ENCODE measurements around the gene MAP1S. TPM values are rescaled to one million over a fixed set of nuclear protein-coding genes. Genes with fewer than 3 reads are reported as not detected.
A peak's percentile ranks its signal among the peaks of the same experiment; 100 is the strongest.

MAP1S gene
- total and polyA plus RNA-seq, 8 donors: 28.3 to 82.2 (median 33.1) TPM

DNA sequence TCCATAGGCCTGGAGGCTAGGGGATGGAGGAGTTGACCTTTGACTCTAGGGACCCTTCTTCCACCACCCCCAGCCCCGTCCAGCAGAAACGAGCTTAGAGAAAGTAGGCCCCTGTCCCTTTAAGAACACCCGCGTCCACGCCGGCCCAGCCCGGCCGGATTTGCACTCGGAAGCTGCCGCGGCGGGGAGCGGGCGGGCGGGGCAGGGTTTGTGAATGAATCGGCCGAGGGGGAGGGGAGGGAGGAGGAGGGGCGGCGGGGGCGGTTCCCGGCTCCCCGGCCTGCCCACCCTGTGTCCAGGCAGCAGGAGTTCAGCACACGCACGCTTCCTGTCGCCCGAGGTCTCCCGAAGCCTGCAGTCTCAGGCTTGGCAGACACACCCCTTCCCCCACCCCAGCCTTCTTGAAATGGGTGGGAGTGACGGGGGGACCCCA, 32.7 kb upstream of the MAP1S start:
- H3K36me3 ChIP-seq: no peaks in the 10 kb centered on the region
- H3K27ac ChIP-seq: no peak overlapping the region
- no peak overlapping the region for H3K4me3 ChIP-seq
- ATAC-seq: peak; percentile 36
- TF ChIP-seq, protein P1, sequence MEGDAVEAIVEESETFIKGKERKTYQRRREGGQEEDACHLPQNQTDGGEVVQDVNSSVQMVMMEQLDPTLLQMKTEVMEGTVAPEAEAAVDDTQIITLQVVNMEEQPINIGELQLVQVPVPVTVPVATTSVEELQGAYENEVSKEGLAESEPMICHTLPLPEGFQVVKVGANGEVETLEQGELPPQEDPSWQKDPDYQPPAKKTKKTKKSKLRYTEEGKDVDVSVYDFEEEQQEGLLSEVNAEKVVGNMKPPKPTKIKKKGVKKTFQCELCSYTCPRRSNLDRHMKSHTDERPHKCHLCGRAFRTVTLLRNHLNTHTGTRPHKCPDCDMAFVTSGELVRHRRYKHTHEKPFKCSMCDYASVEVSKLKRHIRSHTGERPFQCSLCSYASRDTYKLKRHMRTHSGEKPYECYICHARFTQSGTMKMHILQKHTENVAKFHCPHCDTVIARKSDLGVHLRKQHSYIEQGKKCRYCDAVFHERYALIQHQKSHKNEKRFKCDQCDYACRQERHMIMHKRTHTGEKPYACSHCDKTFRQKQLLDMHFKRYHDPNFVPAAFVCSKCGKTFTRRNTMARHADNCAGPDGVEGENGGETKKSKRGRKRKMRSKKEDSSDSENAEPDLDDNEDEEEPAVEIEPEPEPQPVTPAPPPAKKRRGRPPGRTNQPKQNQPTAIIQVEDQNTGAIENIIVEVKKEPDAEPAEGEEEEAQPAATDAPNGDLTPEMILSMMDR (IDR thresholded peaks at IDR 0.05): no peak
- peaks cover 0 to 24% of the 10 kb centered on the region in 2 donors for H3K4me1 ChIP-seq
- intact Hi-C loops (cut with DNase I): no loop called here
- peaks cover 24 to 100% of the 10 kb centered on the region in 2 donors for H3K27me3 ChIP-seq
- peak in 1 of 4 donors; percentile 16 for DNase-seq
- H3K9me3 ChIP-seq: no peaks in the 10 kb centered on the region

DNA sequence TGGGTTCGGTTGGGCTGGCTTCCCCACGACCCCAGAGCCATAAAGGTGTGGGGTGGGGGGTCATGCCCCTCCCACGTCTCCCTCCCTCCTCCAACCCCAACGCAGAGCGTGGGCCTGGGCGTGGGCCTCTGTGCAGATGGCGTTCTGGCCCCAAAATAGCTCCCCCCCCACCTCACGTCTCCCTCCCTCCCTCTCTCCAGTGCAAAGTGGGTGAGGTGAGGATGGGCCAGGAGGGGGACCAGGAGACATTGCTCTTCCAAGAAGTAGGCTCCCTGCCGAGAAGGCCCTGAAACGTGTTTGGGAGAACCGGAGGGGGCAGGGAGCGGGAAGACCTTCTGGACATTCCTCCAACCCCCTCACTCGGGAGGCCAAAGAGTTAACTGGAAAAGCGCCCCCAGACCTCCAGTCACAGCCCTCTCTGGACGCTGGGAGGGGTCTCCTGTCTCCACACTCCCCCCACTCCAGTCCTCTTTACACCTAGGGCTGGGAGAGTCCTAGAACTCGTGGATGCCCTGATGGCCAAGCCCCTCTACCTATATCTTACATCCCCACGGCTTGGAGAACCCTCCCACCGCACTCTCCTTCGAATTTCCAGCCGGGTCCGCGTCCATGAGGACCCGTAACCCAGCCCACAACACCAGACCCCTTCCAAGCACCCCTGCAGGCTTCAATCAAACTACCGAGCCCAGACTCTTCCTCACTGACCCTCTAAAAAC, 32.0 kb upstream of the MAP1S start:
- H3K27me3 ChIP-seq: peaks cover 24 to 95% of the 10 kb centered on the region in 2 donors
- no peak overlapping the region for H3K27ac ChIP-seq
- H3K4me3 ChIP-seq: no peak overlapping the region

DNA sequence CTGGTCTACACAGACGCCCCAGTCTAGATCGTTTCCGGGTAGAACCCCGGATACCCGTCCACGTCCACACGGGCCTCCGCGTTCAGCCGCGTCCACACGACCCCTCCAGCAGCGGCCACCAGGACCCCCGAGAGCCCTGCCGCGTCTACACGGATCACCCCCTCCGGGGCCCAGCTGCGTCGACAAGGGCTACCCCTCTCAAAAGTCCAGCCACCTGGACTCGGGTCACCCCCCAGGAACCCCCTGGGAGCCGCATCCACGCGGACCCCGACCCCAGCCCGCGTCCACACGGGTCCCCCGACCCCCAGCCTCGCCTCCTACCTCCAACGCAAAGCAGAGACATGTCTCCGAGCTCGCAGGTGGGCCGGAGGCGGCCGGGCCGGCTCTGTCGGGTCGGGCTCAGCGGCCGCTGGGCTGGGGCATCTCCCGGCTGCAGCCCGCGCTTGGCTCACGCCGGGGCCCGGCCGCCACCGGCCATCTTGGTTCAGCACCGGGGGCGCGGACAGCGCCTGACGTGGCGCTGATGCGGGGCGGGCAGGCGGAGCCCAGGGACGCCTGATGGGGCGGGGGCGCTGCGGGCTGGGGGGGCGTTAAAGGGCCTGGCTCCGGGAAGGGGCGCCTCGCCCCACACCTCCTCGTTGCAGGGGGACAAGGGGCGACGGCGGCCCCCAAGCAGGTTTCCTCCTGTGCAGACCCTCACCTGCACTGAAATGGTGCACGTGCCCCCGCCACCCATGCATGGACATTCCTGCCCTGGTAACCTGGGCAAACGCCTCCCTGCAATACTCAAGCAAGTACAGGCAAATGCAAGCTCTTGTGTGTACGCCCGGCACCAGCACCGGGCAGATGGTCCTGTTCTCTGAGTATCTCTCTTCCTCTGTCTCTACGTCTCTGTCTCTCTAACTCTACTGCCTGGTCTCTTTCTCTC, 31.2 kb upstream of the MAP1S start, which contains the start of gene UNC13A:
Gene UNC13A (minus strand): TSS at position 498 of the 928 bp plus-strand sequence. CDS start 155 bp downstream, at position 343.
- TF ChIP-seq, protein P1 (IDR thresholded peaks at IDR 0.05): no peak
- no peak within 1 kb of the TSS for H3K27ac ChIP-seq
- peaks cover 0 to 23% of the 10 kb centered on the region in 2 donors for H3K4me1 ChIP-seq
- H3K36me3 ChIP-seq: no peaks in the 10 kb centered on the region
- peaks cover 24 to 88% of the 10 kb centered on the region in 2 donors for H3K27me3 ChIP-seq
- intact Hi-C loops (cut with DNase I): no loop called here
- no peak within 1 kb of the TSS for H3K4me3 ChIP-seq
- DNase-seq: peak in 3 of 4 donors; percentile 38 to 73 (median 57)
- H3K9me3 ChIP-seq: no peaks in the 10 kb centered on the region
- peak; percentile 88 for ATAC-seq

More for the DNA sequence above, 32.0 kb upstream of the MAP1S start:
- DNase-seq: no peak
- TF ChIP-seq, protein P1 (IDR thresholded peaks at IDR 0.05): no peak
- no peaks in the 10 kb centered on the region for H3K36me3 ChIP-seq
- intact Hi-C loops (cut with DNase I): no loop called here
- no peaks in the 10 kb centered on the region for H3K9me3 ChIP-seq
- ATAC-seq: no peak
- peaks cover 0 to 23% of the 10 kb centered on the region in 2 donors for H3K4me1 ChIP-seq

DNA sequence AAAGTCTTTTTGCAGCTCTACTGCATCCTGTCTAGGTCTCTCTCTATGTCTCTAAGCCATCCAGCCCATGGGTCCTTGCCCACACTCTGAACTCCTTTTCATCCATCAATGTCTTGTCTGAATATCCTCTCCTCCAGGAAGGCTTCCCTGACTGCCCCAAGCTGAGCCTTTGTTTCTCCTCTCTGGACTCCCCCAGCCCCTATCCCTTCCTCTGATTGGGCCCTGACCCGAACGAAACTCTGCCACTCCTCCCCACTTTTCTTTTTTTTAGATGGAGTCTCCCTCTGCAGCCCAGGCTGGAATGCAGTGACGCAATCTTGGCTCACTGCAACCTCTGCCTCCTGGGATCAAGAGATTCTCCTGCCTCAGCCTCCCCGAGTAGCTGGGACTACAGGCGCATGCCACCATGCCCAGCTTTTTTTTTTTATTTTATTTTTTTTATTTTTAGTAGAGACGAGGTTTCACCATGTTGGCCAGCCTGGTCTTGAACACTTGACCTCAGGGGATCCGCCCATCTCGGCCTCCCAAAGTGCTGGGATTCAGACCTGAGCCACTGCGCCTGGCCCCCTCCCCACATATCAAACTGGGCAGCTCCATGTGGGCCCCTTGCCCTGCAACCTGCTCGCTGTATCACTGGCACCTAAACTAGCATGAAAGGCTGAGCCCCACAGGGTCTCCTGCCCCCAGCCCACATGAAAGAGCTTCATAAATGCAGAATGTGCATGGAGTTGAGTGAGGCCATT, 30.3 kb upstream of the MAP1S start:
- no peak overlapping the region for H3K27ac ChIP-seq
- intact Hi-C loops (cut with DNase I): no loop called here
- DNase-seq (no peak), ATAC-seq (no peak)
- no peaks in the 10 kb centered on the region for H3K36me3 ChIP-seq
- H3K4me1 ChIP-seq: peaks cover 0 to 23% of the 10 kb centered on the region in 2 donors
- TF ChIP-seq, protein P1 (IDR thresholded peaks at IDR 0.05): no peak
- H3K9me3 ChIP-seq: no peaks in the 10 kb centered on the region
- peaks cover 28 to 88% of the 10 kb centered on the region in 2 donors for H3K27me3 ChIP-seq
- no peak overlapping the region for H3K4me3 ChIP-seq

Measured in left lung (tissue), 10 donors.